ENCODE measurements around the gene UTP11.

Gene UTP11

DNA sequence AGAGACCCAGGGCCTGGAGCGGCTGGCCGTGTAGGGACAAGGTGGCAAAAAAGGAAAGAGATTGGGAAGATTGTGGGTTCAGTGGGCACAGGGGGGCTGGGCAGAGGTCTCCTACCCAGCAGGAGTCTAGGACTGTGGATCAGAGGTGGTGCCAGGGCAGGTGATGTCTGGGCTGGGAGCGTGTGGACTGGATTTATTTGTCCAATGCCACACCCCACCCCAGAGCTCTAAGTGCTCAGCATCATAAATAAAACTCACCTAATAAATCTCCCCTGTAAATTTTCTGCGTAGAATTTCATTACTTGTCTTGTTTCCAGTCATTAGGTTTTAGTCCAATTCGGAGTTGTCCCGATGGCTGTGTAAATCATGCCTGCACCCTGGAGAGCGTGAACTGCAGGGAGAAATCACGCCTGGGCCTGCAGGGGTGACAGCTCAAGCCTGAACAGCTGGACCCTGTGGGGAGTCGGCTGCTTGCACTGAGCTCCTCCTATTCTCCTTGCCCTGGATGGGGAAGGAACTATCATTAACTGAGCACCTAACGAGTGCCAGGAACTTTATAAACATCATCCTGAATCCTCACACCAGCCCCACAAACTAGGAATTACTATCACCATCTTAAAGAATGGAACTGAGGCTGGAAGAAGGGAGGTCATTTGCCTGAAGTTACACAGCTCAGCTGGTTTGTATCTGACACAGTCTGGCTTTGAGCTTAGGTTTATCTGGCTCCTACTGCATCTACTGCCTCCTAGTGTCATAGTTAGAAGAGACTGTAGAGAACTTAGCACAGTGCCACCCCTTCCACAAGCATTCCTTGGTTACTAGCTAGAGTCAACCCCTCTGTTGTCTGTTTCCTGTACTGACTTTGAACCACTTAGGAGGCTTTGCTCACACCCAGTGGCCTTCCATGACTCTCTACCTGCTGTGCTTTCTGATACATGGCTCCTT lies 59.0 kb downstream of the UTP11 start:
- TF ChIP-seq, protein P1, sequence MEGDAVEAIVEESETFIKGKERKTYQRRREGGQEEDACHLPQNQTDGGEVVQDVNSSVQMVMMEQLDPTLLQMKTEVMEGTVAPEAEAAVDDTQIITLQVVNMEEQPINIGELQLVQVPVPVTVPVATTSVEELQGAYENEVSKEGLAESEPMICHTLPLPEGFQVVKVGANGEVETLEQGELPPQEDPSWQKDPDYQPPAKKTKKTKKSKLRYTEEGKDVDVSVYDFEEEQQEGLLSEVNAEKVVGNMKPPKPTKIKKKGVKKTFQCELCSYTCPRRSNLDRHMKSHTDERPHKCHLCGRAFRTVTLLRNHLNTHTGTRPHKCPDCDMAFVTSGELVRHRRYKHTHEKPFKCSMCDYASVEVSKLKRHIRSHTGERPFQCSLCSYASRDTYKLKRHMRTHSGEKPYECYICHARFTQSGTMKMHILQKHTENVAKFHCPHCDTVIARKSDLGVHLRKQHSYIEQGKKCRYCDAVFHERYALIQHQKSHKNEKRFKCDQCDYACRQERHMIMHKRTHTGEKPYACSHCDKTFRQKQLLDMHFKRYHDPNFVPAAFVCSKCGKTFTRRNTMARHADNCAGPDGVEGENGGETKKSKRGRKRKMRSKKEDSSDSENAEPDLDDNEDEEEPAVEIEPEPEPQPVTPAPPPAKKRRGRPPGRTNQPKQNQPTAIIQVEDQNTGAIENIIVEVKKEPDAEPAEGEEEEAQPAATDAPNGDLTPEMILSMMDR (IDR thresholded peaks at IDR 0.05; ENCODE audit: extremely low read depth, insufficient read depth, missing control alignments), result peak; percentile 61
- in situ Hi-C loops (cut with MboI; ENCODE audit: low pct_unique_long_range_greater_than_20kb, low sequenced_read_pairs, unreplicated experiment), result no loop called here
- peak; percentile 74 for DNase-seq (ENCODE audit: low spot score)

DNA sequence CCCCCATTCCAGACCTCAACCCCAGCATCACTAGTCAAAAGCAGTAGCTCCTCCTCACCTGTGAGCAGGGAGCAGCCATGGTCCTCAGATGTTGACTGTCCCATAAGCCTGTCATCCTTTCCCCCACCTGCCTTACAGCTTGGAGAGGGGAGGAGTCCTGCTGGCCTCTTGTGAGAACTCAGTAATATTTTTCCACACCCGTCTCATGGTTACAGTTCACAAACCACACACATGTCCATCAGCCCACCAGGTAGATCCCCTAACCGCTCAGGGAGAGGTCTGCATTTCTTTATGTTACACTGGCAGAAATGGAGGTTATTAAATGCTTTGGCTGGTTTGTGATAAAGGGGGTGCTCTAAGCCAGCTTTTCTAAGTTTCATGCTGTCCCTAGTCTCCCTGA lies 60.3 kb downstream of the UTP11 start:
- DNase-seq (ENCODE audit: low spot score), result no peak
- in situ Hi-C loops (cut with MboI; ENCODE audit: low pct_unique_long_range_greater_than_20kb, low sequenced_read_pairs, unreplicated experiment), result no loop called here
- TF ChIP-seq, protein P1 (IDR thresholded peaks at IDR 0.05; ENCODE audit: extremely low read depth, insufficient read depth, missing control alignments), result no peak

DNA sequence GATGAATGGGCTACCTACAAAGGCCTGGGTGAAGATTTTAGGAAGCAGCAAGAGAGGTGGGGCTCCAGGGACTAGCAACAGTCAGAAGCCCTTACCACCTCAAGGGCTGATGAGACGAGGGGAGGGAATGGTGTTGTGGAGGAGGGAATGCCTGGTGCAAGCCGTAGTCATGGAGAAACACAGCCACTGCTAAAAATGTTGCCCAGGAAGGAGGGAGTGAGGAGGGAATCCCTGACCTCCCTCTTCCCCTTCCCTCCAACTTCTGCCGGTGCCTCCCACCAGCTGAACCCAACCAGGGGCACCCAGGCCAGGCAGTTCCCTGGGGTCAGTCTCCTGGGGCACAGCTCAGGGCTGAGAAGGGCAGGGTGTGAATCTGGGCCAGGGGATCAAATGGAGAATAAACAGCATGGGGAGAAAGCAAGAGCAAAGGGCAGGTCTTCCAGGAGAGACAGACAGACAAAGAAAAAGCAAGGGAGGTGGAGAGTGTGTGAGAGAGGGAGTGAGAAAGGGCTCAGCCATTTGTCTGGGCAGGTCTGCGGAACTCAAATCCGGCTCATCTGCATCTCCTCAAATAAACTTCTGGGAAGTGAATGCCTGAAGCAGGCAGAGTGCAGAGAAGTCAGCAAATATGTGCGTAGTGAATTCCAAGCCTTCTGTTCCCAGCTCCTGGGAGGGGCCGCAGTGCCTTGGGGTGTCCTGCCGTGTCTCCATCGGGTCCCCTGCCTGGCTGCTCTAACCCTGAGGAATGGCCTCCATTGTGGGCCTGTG lies 61.2 kb downstream of the UTP11 start:
- DNase-seq (ENCODE audit: low spot score), result no peak
- in situ Hi-C loops (cut with MboI; ENCODE audit: low pct_unique_long_range_greater_than_20kb, low sequenced_read_pairs, unreplicated experiment), result no loop called here

DNA sequence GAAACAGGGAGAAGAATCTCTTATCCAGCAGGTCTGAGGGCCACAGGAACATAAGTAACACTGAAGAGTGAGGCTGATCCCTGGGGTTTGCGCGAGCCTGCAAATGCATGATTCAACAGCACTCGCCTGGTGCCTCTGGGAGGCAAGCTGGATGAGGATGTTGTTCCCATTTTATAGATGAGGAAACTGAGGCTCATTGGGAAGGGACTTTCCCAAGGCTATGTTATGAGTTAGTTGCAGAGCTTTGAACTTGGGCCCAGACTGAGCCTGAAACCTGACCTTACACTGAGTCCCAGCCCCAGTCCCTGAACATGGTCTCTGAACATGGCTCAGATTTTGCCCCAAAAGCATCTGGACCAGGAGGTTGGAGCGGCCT lies 61.8 kb downstream of the UTP11 start:
- TF ChIP-seq, protein P1 (IDR thresholded peaks at IDR 0.05; ENCODE audit: extremely low read depth, insufficient read depth, missing control alignments), result no peak
- DNase-seq (ENCODE audit: low spot score), result no peak
- in situ Hi-C loops (cut with MboI; ENCODE audit: low pct_unique_long_range_greater_than_20kb, low sequenced_read_pairs, unreplicated experiment), result no loop called here

More for the DNA sequence above, 61.2 kb downstream of the UTP11 start:
- TF ChIP-seq, protein P1 (IDR thresholded peaks at IDR 0.05; ENCODE audit: extremely low read depth, insufficient read depth, missing control alignments), result no peak

All from GM13977 (cell line).